Lower leg skin (tissue), 4 donors: Measurements from ENCODE around the gene NUDT8. TPM values are rescaled to one million over a fixed set of nuclear protein-coding genes. Genes with fewer than 3 reads are reported as not detected.

Experiments used
- DNase-seq, 2 donors: peaks; one replicate each; pipeline ENCODE4 v3.0.0-alpha.2; 2019; ENCODE audit warnings: low spot score in 2 of 2
- H3K4me3 ChIP-seq: fragments of 200-600 bp; sonication (generic); 2 replicates; pipeline ENCODE4 v1.5.1; 2017; ENCODE audit warnings: mild to moderate bottlenecking, low read depth; ENCODE audit not compliant: poor library complexity, severe bottlenecking
- CTCF ChIP-seq, 3 donors: fragments of 450-650 bp; IDR thresholded peaks; one replicate each; pipeline ENCODE4 v1.5.1; 2016; ENCODE audit warnings: antibody characterized with exemption in 3 of 3, mild to moderate bottlenecking in 3 of 3, moderate library complexity in 2 of 3
- POLR2A ChIP-seq, 2 donors: fragments of 450-650 bp; IDR thresholded peaks; one replicate each; pipeline ENCODE4 v1.6.1; 2016 to 2017; ENCODE audit warnings: antibody characterized with exemption in 2 of 2, mild to moderate bottlenecking in 1 of 2, moderate library complexity in 1 of 2
- whole genome bisulfite sequencing, 2 donors: methylation state at CpG; one replicate each; pipeline ENCODE4 v1.1.5; 2018; 5-methylcytosine and 5-hydroxymethylcytosine counted together
- intact Hi-C: fragments of 100-400 bp; cut with DNase I; formaldehyde crosslinking; loops from one replicate; pipeline ENCODE4 v1.15.0; 2023; ENCODE audit warnings: low total_unique reads
- total RNA-seq, 4 donors: library from RNA; depleted of rRNA; stranded (reverse); fragments of >200 nt; gene quantifications; one replicate each; pipeline ENCODE4 v1.1.0, GENCODE V29; 2016

The NUDT8 gene
- total RNA-seq, 4 donors from 2014 or later, result 42.1 to 89.4 (median 55.1) TPM

DNA sequence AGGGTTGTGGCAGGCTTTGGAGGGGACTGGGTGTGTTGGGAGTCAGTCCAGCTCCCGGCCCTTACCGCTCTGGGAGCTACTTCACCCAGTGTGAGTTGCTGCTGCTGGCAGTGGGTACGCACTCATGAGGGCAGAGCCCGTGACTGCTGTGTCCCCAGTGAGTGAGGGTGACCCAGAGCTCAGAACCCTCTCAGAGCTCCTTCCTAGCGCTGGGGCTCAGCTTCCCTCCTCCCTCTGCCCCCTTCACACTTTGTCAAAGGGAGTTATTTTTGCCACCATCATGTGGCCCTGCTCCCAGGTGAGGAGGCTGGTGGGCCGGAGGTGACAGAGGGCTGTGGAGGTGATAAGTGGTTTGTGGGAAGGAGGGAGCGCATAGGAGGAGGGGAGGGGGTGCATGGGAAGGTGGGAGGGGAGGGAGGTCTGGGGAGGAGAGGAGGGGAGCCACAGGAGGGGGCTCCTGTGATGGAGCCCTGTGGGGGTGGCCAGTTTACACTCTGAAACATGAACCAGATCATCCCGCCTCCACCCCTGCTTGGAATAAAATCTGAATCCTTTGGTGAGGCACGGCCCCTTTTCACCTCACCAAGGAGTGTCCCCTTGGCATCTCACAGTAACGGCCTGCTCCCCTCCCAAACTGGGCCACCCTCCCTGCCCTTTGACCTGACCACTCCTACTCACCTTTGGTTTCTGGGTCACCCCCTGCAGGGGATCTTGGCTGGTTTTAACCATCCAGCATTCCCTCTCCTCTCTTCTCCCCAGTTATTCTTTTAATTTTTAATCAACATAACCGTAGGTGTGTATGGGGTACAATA lies 13.1 kb downstream of the NUDT8 start:
- 42 to 49% methylated on average over 9 to 11 of the region's 11 CpGs for WGBS, 2 donors

GRCh38 chr11:67615728-67616430 lies 13.9 kb downstream of the NUDT8 start:
- WGBS, 2 donors, result 28 to 43% methylated on average over 30 to 34 of the region's 34 CpGs
- no peak overlapping the region for H3K4me3 ChIP-seq
- TF ChIP-seq POLR2A (IDR thresholded peaks at IDR 0.05) (no peak), CTCF (IDR thresholded peaks at IDR 0.05) (no peak)

More for the DNA sequence above, 13.1 kb downstream of the NUDT8 start:
- no peak overlapping the region for H3K4me3 ChIP-seq
- intact Hi-C loops, result no loop called here
- no peak for DNase-seq
- TF ChIP-seq CTCF (IDR thresholded peaks at IDR 0.05) (no peak), POLR2A (IDR thresholded peaks at IDR 0.05) (no peak)

GRCh38 chr11:67614730-67615714 lies 14.7 kb downstream of the NUDT8 start:
- 81 to 86% methylated on average over 14 to 18 of the region's 18 CpGs for WGBS, 2 donors
- TF ChIP-seq POLR2A (IDR thresholded peaks at IDR 0.05), result no peak
- TF ChIP-seq CTCF (IDR thresholded peaks at IDR 0.05), result no peak
- intact Hi-C loops, result no loop called here
- no peak overlapping the region for H3K4me3 ChIP-seq
- DNase-seq, result peak in 1 of 2 donors; percentile 14

More at GRCh38 chr11:67615728-67616430, 13.9 kb downstream of the NUDT8 start:
- no peak for DNase-seq
- intact Hi-C loops, result no loop called here

DNA sequence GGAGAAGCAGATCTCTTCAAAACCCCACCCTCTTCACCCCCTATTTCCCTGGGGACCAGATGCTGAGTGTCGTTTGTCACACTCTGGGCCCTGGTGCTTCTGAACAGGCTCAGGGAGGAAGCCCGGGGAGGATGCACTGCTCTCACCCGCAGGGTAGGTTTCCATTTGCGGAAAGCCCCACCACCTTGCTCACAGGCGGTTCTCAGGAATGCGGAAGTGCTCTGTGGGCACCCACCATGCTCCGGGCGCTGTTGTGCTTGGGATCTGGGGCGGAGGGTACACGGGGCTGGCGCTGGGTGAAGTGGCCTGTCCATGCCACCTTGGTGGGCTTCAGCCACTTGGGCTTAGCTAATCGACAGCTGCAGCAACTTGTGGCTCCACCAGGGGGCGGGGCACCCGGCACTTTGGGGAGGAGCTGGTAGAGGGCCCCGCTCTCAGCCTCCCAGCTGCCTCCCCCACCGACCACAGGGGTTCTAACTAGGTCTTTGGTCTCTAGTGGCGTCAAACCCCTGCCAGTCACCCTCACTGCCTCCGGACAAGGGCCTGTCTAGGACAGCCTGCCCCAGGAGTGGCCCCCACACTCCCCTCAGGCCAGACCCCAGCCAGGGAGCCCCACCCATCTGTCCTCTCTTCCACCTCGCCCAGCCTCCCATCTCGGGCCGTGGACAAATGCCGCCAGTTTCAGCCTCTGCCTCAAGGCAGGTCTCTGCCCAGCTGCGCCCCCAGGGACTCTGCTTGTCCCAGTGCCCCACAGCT lies 15.6 kb downstream of the NUDT8 start:
- 10 to 11% methylated on average over 18 to 20 of the region's 23 CpGs for WGBS, 2 donors
- peak in 1 of 3 donors; percentile 21 for TF ChIP-seq CTCF (IDR thresholded peaks at IDR 0.05)
- TF ChIP-seq POLR2A (IDR thresholded peaks at IDR 0.05), result no peak
- DNase-seq, result no peak
- H3K4me3 ChIP-seq, result no peak overlapping the region
- intact Hi-C loops, result no loop called here
